IMR-90 (cell line): ENCODE data around the gene PUDP. TPM values are rescaled to one million over a fixed set of nuclear protein-coding genes. Genes with fewer than 3 reads are reported as not detected.

ENCODE experiments used
- ATAC-seq: fragments of 200-7000 bp; cut with Tn5 transposase; 2 replicates; pipeline ENCODE4 v1.9.1; 2020; ENCODE audit warnings: low read depth, mild to moderate bottlenecking, moderate library complexity
- BruUV-seq: library from RNA; stranded (reverse); fragments of 400-500 nt; replicated peaks from 2 replicates; lab custom pipeline; 2021; lab: Mats Ljungman, UMichigan
- CTCF ChIA-PET: fragments of 300-600 bp; formaldehyde crosslinking; extraction: SDS; loops from one replicate; lab custom pipeline; 2021; ENCODE audit warnings: antibody characterized with exemption; lab: Yijun Ruan, JAX
- POLR2A ChIA-PET: fragments of 300-600 bp; sonication (Branson Sonifier 250); formaldehyde crosslinking; loops from one replicate; lab custom pipeline; 2022; ENCODE audit warnings: antibody characterized with exemption; ENCODE audit not compliant: unreplicated experiment; lab: Charles Lee
- DNase-seq: peaks from one replicate; pipeline ENCODE4 v3.0.0; 2013
- H2AFZ ChIP-seq: replicated peaks from 2 replicates; pipeline ENCODE3; 2013; ENCODE audit warnings: low read length, mild to moderate bottlenecking; ENCODE audit not compliant: poor library complexity
- H2AK5ac ChIP-seq: 2 replicates; pipeline ENCODE4 v1.6.1; 2013; ENCODE audit warnings: low read depth, low read length, inconsistent platforms
- H2AK9ac ChIP-seq: replicated peaks from 2 replicates; pipeline ENCODE3; 2013; ENCODE audit warnings: mild to moderate bottlenecking, low read depth, low read length, moderate library complexity; ENCODE audit not compliant: poor library complexity
- H2BK120ac ChIP-seq: 2 replicates; pipeline ENCODE4 v1.6.1; 2013; ENCODE audit warnings: low read depth, low read length, inconsistent platforms
- H2BK15ac ChIP-seq: 3 replicates; pipeline ENCODE4 v1.6.1; 2013; ENCODE audit warnings: low read depth, low read length, inconsistent platforms
- H2BK20ac ChIP-seq: 2 replicates; pipeline ENCODE4 v1.6.1; 2013; ENCODE audit warnings: low read depth, mild to moderate bottlenecking, inconsistent platforms, low read length, moderate library complexity
- H2BK5ac ChIP-seq: 2 replicates; pipeline ENCODE4 v1.6.1; 2013; ENCODE audit warnings: mild to moderate bottlenecking, low read depth, low read length, inconsistent platforms; ENCODE audit not compliant: poor library complexity, severe bottlenecking
- H3K14ac ChIP-seq: replicated peaks from 2 replicates; pipeline ENCODE4 v1.6.1; 2013; ENCODE audit warnings: low read depth, low read length, inconsistent platforms
- H3K18ac ChIP-seq: 2 replicates; pipeline ENCODE4 v1.6.1; 2013; ENCODE audit warnings: low read depth, low read length, control low read depth
- H3K23ac ChIP-seq: 2 replicates; pipeline ENCODE4 v1.6.1; 2013; ENCODE audit warnings: low read depth, low read length, inconsistent platforms
- H3K27ac ChIP-seq: 2 replicates; pipeline ENCODE4 v1.5.1; 2013; ENCODE audit warnings: mild to moderate bottlenecking, control low read depth, low read length; ENCODE audit not compliant: insufficient read depth
- H3K27me3 ChIP-seq: 2 replicates; pipeline ENCODE4 v1.6.1; 2013; ENCODE audit warnings: low read length; ENCODE audit not compliant: control insufficient read depth, insufficient read depth
- H3K36me3 ChIP-seq: 2 replicates; pipeline ENCODE4 v1.6.1; 2013; ENCODE audit warnings: low read length, mixed read lengths; ENCODE audit not compliant: control insufficient read depth, insufficient read depth
- H3K4ac ChIP-seq: 2 replicates; pipeline ENCODE4 v1.6.1; 2013; ENCODE audit warnings: low read depth, low read length, inconsistent platforms
- H3K4me1 ChIP-seq: 2 replicates; pipeline ENCODE4 v1.6.1; 2013; ENCODE audit warnings: low read length, mixed read lengths; ENCODE audit not compliant: control insufficient read depth, insufficient read depth
- H3K4me2 ChIP-seq: 2 replicates; pipeline ENCODE4 v1.6.1; 2013; ENCODE audit warnings: low read depth, mild to moderate bottlenecking, control low read depth, low read length, moderate library complexity
- H3K4me3 ChIP-seq: 2 replicates; pipeline ENCODE4 v1.5.1; 2013; ENCODE audit warnings: low read depth, mild to moderate bottlenecking, control low read depth, low read length, moderate library complexity; ENCODE audit not compliant: insufficient read depth
- H3K56ac ChIP-seq: 2 replicates; pipeline ENCODE4 v1.6.1; 2013; ENCODE audit warnings: low read length, inconsistent platforms; ENCODE audit not compliant: insufficient read depth; ENCODE audit errors: extremely low read depth
- H3K79me1 ChIP-seq, 2 experiments: 2 replicates each; pipeline ENCODE4 v1.6.1; 2013; ENCODE audit warnings: low read length in 2 of 2, inconsistent platforms in 1 of 2, low read depth in 1 of 2
- H3K9ac ChIP-seq: 2 replicates; pipeline ENCODE4 v1.6.1; 2013; ENCODE audit warnings: low read depth, low read length, control low read depth
- H3K9me1 ChIP-seq: 2 replicates; pipeline ENCODE4 v1.6.1; 2013; ENCODE audit warnings: low read length, inconsistent platforms; ENCODE audit not compliant: insufficient read depth
- H3K9me3 ChIP-seq: 2 replicates; pipeline ENCODE4 v1.6.1; 2013; ENCODE audit warnings: low read length; ENCODE audit not compliant: control insufficient read depth, insufficient read depth
- H4K20me1 ChIP-seq: 2 replicates; pipeline ENCODE4 v1.6.1; 2013; ENCODE audit warnings: low read length, inconsistent platforms; ENCODE audit not compliant: insufficient read depth
- H4K5ac ChIP-seq: 2 replicates; pipeline ENCODE4 v1.6.1; 2013; ENCODE audit warnings: mild to moderate bottlenecking, low read depth, low read length, control low read depth
- H4K8ac ChIP-seq, 2 experiments: 2 replicates each; pipeline ENCODE4 v1.6.1; 2013; ENCODE audit warnings: low read depth in 2 of 2, low read length in 2 of 2, control low read depth in 1 of 2, inconsistent platforms in 1 of 2
- H4K91ac ChIP-seq: 2 replicates; pipeline ENCODE4 v1.6.1; 2013; ENCODE audit warnings: low read depth, low read length, inconsistent platforms; ENCODE audit not compliant: insufficient read depth
- RAD21 ChIP-seq: IDR thresholded peaks from 2 replicates; pipeline ENCODE4 v1.6.1; 2012; ENCODE audit warnings: low read length, improper control_type of control experiment
- WGBS, 2 experiments: methylation state at CpG; one replicate each; pipeline versions ENCODE4 v1.1.5 to v1.1.7; 2013; ENCODE audit warnings: missing lambda C conversion rate in 2 of 2; ENCODE audit not compliant: insufficient read length in 1 of 2; ENCODE audit errors: extremely low coverage in 2 of 2; 5-methylcytosine and 5-hydroxymethylcytosine counted together
- dilution Hi-C: fragments of 300-500 bp; cut with HindIII; formaldehyde crosslinking; loops from one replicate; pipeline ENCODE4 v1.14.3; 2018; ENCODE audit warnings: low sequenced_read_pairs; ENCODE audit not compliant: unreplicated experiment
- in situ Hi-C: fragments of 300-500 bp; cut with MboI; formaldehyde crosslinking; loops from 3 replicates; pipeline ENCODE4 v1.14.3; 2019; ENCODE audit warnings: low sequenced_read_pairs, inconsistent platforms, mixed read lengths
- intact Hi-C: fragments of 100-400 bp; cut with micrococcal nuclease; formaldehyde crosslinking; loops from 2 replicates; pipeline ENCODE4 v1.10.0; 2022
- polyA plus RNA-seq, 3 experiments: library from polyadenylated mRNA; depleted of rRNA; stranded (reverse); fragments of >200 nt; gene quantifications; 2 replicates each; pipeline ENCODE4 v1.2.3, GENCODE V29; 2012; ENCODE audit warnings: low replicate concordance in 1 of 3
- total RNA-seq: library from RNA; depleted of rRNA; stranded (reverse); fragments of >200 nt; gene quantifications from 2 replicates; pipeline ENCODE4 v1.2.3, GENCODE V29; 2012
- TF ChIP-seq, protein P1 (sequence below): fragments of 150-350 bp; IDR thresholded peaks from 2 replicates; pipeline ENCODE4 v1.6.1; 2017; ENCODE audit warnings: mild to moderate bottlenecking, antibody characterized with exemption, low read length, low read depth

PUDP gene
- total and polyA plus RNA-seq, 2 of the 4 experiments (the other 2 are of a cell fraction): 22.2 to 28.6 TPM

GRCh38 chrX:7028246-7028645, 119.7 kb downstream of the PUDP start:
- Histone ChIP-seq H2BK15ac (no peak overlapping the region), H3K36me3 (no peaks in the 10 kb centered on the region), H2AK9ac (no peak overlapping the region), H3K56ac (no peak overlapping the region), H2AK5ac (no peak overlapping the region), H4K91ac (no peak overlapping the region), H3K4ac (no peak overlapping the region), H3K23ac (no peak overlapping the region), H3K18ac (no peak overlapping the region), H3K9me1 (no peaks in the 10 kb centered on the region), H3K79me1 (no peaks in the 10 kb centered on the region), H3K27ac (no peak overlapping the region), H3K9me3 (no peaks in the 10 kb centered on the region), H2BK5ac (no peak overlapping the region), H2BK20ac (no peak overlapping the region), H4K5ac (no peak overlapping the region), H3K4me1 (no peaks in the 10 kb centered on the region), H2AFZ (no peak overlapping the region), H4K8ac (no peak overlapping the region), H2BK120ac (no peak overlapping the region), H3K4me2 (no peak overlapping the region), H4K20me1 (no peaks in the 10 kb centered on the region), H3K14ac (no peak overlapping the region), H3K9ac (no peak overlapping the region), H3K27me3 (no peaks in the 10 kb centered on the region), H3K4me3 (no peak overlapping the region)
- CTCF ChIA-PET: no interaction called here
- TF ChIP-seq, protein P1, sequence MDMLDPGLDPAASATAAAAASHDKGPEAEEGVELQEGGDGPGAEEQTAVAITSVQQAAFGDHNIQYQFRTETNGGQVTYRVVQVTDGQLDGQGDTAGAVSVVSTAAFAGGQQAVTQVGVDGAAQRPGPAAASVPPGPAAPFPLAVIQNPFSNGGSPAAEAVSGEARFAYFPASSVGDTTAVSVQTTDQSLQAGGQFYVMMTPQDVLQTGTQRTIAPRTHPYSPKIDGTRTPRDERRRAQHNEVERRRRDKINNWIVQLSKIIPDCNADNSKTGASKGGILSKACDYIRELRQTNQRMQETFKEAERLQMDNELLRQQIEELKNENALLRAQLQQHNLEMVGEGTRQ: peak; percentile 66
- no peak for TF ChIP-seq RAD21
- DNase-seq (peak; percentile 35), ATAC-seq (peak; percentile 49)
- BruUV-seq: no TSS peak
- dilution Hi-C loops: no loop called here
- WGBS, 2 experiments: 75% methylated on average over 2 of the region's 5 CpGs; no CpG with 5 or more reads in 1 of the 2 experiments
- in situ Hi-C loops: no loop called here
- POLR2A ChIA-PET: no interaction called here
- intact Hi-C loops: no loop called here
